HG02588 (cell line): ENCODE measurements around the gene TOMM40.
"Not testable (repeated sequence)": the region's sequence is repeated elsewhere in the genome, so short reads cannot be mapped to it uniquely, and the experiment has no call there.

Experiments
- ATAC-seq: cut with Tn5 transposase; IDR thresholded peaks from one replicate; pipeline ENCODE4 v1.9.1; 2021; ENCODE audit warnings: mild to moderate bottlenecking, moderate library complexity; ENCODE audit not compliant: unreplicated experiment

TOMM40 gene

GRCh38 chr19:44891016-44891882 lies at the start of gene TOMM40:
TOMM40 (plus strand) TSS chr19:44891254; CDS start chr19:44891416, 162 bp downstream.
- ATAC-seq: no peak

GRCh38 chr19:44845286-44845611 lies 45.8 kb upstream of the TOMM40 start:
- no peak for ATAC-seq

GRCh38 chr19:44845612-44846454 lies 45.2 kb upstream of the TOMM40 start, which contains the start of gene NECTIN2:
NECTIN2 (plus strand) TSS chr19:44846297; CDS start chr19:44846526, 229 bp downstream.
- no peak for ATAC-seq

GRCh38 chr19:44846455-44847143 lies 44.5 kb upstream of the TOMM40 start:
- no peak for ATAC-seq

GRCh38 chr19:44847144-44848035 lies 43.7 kb upstream of the TOMM40 start:
- no peak for ATAC-seq

- no peak for ATAC-seq
Observed at GRCh38 chr19:44848036-44848811, 42.8 kb upstream of the TOMM40 start.

GRCh38 chr19:44848812-44849447 lies 42.1 kb upstream of the TOMM40 start:
- ATAC-seq: no peak

GRCh38 chr19:44850641-44851109 lies 40.4 kb upstream of the TOMM40 start:
- no peak for ATAC-seq

GRCh38 chr19:44851427-44851826 lies 39.6 kb upstream of the TOMM40 start:
- no peak for ATAC-seq

- no peak for ATAC-seq
Observed at GRCh38 chr19:44855606-44856005, 35.4 kb upstream of the TOMM40 start.

GRCh38 chr19:44856421-44857083 lies 34.5 kb upstream of the TOMM40 start:
- no peak for ATAC-seq

GRCh38 chr19:44857837-44858236 lies 33.2 kb upstream of the TOMM40 start:
- no peak for ATAC-seq

- ATAC-seq: not testable (repeated sequence)
Observed at GRCh38 chr19:44861576-44861975, 29.5 kb upstream of the TOMM40 start.

- no peak for ATAC-seq
Observed at GRCh38 chr19:44863990-44864389, 27.1 kb upstream of the TOMM40 start.

GRCh38 chr19:44865196-44865767 lies 25.8 kb upstream of the TOMM40 start:
- no peak for ATAC-seq

- ATAC-seq: no peak
Observed at GRCh38 chr19:44866664-44867063, 24.4 kb upstream of the TOMM40 start.

GRCh38 chr19:44867578-44867977 lies 23.5 kb upstream of the TOMM40 start:
- no peak for ATAC-seq
